Panc1 (cell line): ENCODE results near the gene GJD4. TPM values are rescaled to one million over a fixed set of nuclear protein-coding genes. Genes with fewer than 3 reads are reported as not detected.

Source experiments
- ATAC-seq: fragments of 200-7000 bp; cut with Tn5 transposase; 2 replicates; pipeline ENCODE4 v1.9.1; 2020; ENCODE audit warnings: mild to moderate bottlenecking, moderate library complexity
- BruUV-seq: library from RNA; stranded (reverse); fragments of 400-500 nt; replicated peaks from 2 replicates; lab custom pipeline; 2021; lab: Mats Ljungman, UMichigan
- CTCF ChIA-PET: fragments of 300-600 bp; sonication (Branson Sonifier 250); formaldehyde crosslinking; loops from one replicate; lab custom pipeline; 2022; ENCODE audit warnings: antibody characterized with exemption; lab: Charles Lee
- POLR2A ChIA-PET: fragments of 300-600 bp; sonication (Branson Sonifier 250); formaldehyde crosslinking; loops from one replicate; lab custom pipeline; 2022; ENCODE audit warnings: antibody characterized with exemption; lab: Charles Lee
- DNase-seq: peaks from one replicate; pipeline ENCODE4 v3.0.0-alpha.2; 2010; ENCODE audit warnings: low read depth, low spot score
- H3K27ac ChIP-seq: 2 replicates; pipeline ENCODE4 v1.5.1; 2011; ENCODE audit warnings: mild to moderate bottlenecking, low read length, inconsistent platforms
- H3K27me3 ChIP-seq: fragments of 200-500 bp; sonication (Bioruptor generic); 2 replicates; pipeline ENCODE4 v1.6.0; 2014; ENCODE audit warnings: low read length, inconsistent platforms; ENCODE audit not compliant: control insufficient read depth, insufficient read depth
- H3K36me3 ChIP-seq: fragments of 200-500 bp; sonication (Bioruptor generic); 2 replicates; pipeline ENCODE4 v1.5.1; 2014; ENCODE audit warnings: inconsistent platforms, mild to moderate bottlenecking, low read length, moderate library complexity; ENCODE audit not compliant: control insufficient read depth, insufficient read depth
- H3K4me1 ChIP-seq: 2 replicates; pipeline ENCODE4 v1.5.1; 2011; ENCODE audit warnings: inconsistent platforms, mild to moderate bottlenecking, low read length, moderate library complexity; ENCODE audit not compliant: control insufficient read depth, insufficient read depth
- H3K4me3 ChIP-seq, 2 experiments: 2 replicates each; pipeline ENCODE4 v1.5.1; 2011 to 2012; ENCODE audit warnings: low read depth in 2 of 2, low read length in 2 of 2, mild to moderate bottlenecking in 2 of 2, inconsistent platforms in 1 of 2, moderate library complexity in 1 of 2
- H3K9me3 ChIP-seq: fragments of 200-500 bp; sonication (Bioruptor generic); 2 replicates; pipeline ENCODE4 v1.5.1; 2014; ENCODE audit warnings: low read depth, mild to moderate bottlenecking, inconsistent platforms, low read length, moderate library complexity; ENCODE audit not compliant: control insufficient read depth, insufficient read depth
- CTCF ChIP-seq: fragments of 450-650 bp; IDR thresholded peaks from 2 replicates; pipeline ENCODE4 v1.5.1; 2017; ENCODE audit warnings: mild to moderate bottlenecking
- POLR2AphosphoS5 ChIP-seq: IDR thresholded peaks from 2 replicates; pipeline ENCODE4 v1.6.1; 2012; ENCODE audit warnings: mild to moderate bottlenecking, low read depth, low read length, moderate library complexity
- REST ChIP-seq, 2 experiments: IDR thresholded peaks; 2 replicates each; pipeline ENCODE4 v1.6.1; 2011 to 2012; ENCODE audit warnings: low read depth in 2 of 2, control low read depth in 1 of 2, low read length in 1 of 2, mild to moderate bottlenecking in 1 of 2, moderate library complexity in 1 of 2; ENCODE audit not compliant: insufficient read depth in 1 of 2
- SIN3A ChIP-seq: IDR thresholded peaks from 2 replicates; pipeline ENCODE4 v1.6.1; 2012; ENCODE audit warnings: low read depth, mild to moderate bottlenecking, low read length, moderate library complexity, borderline replicate concordance; ENCODE audit not compliant: insufficient read depth
- TCF7L2 ChIP-seq: IDR thresholded peaks from 2 replicates; pipeline ENCODE4 v1.6.1; 2011; ENCODE audit warnings: mild to moderate bottlenecking, low read depth, low read length, inconsistent platforms
- in situ Hi-C: cut with HindIII; loops from 2 replicates; pipeline ENCODE4 v1.10.0; 2016; ENCODE audit warnings: low sequenced_read_pairs, low pct_unique_long_range_greater_than_20kb
- intact Hi-C: fragments of 100-400 bp; cut with micrococcal nuclease; formaldehyde crosslinking; loops from one replicate; pipeline ENCODE4 v1.10.0; 2022; ENCODE audit not compliant: unreplicated experiment
- total RNA-seq: library from RNA; stranded (reverse); gene quantifications from one replicate; pipeline ENCODE4 v1.2.1, GENCODE V29; 2021; ENCODE audit not compliant: unreplicated experiment

The GJD4 gene
- total RNA-seq, 1 experiment from 2014 or later = not detected

GRCh38 chr10:35639021-35639727 lies 34.0 kb downstream of the GJD4 start:
- Histone ChIP-seq H3K36me3 (no peaks in the 10 kb centered on the region), H3K4me3 (no peak overlapping the region; a peak in 1 of 4 replicates), H3K27me3 (no peaks in the 10 kb centered on the region; the same call in 1 of the 2 replicates), H3K9me3 (no peaks in the 10 kb centered on the region), H3K4me1 (no peaks in the 10 kb centered on the region), H3K27ac (no peak overlapping the region)
- ATAC-seq = no peak
- intact Hi-C loops (loop anchor here (5.0 kb wide), 1 partner anchor 1243 kb away; no protein-coding TSS in a partner anchor), in situ Hi-C loops (no loop called here)
- no TSS peak for BruUV-seq
- ChIA-PET POLR2A (no interaction called here), CTCF (no interaction called here)
- TF ChIP-seq REST (IDR thresholded peaks at IDR 0.05; ENCODE audit: insufficient read depth in 1 of 2, low read depth in 2 of 2, low read length in 1 of 2) (no peak), SIN3A (no peak), TCF7L2 (no peak), POLR2AphosphoS5 (no peak), CTCF (no peak)
- no peak for DNase-seq

- H3K4me1 ChIP-seq = no peaks in the 10 kb centered on the region
- intact Hi-C loops = loop anchor here (5.0 kb wide), 1 partner anchor 1242 kb away; no protein-coding TSS in a partner anchor
- no peaks in the 10 kb centered on the region for H3K36me3 ChIP-seq
- no peaks in the 10 kb centered on the region for H3K9me3 ChIP-seq
- H3K4me3 ChIP-seq = peak overlapping the region; percentile 34 to 39; a peak in 3 of 4 replicates
- no peak overlapping the region for H3K27ac ChIP-seq
- TF ChIP-seq REST (IDR thresholded peaks at IDR 0.05; ENCODE audit: insufficient read depth in 1 of 2, low read depth in 2 of 2, low read length in 1 of 2) = no peak
- no peak for TF ChIP-seq POLR2AphosphoS5
- no peak for TF ChIP-seq CTCF
- TF ChIP-seq TCF7L2 = no peak
- no peak for TF ChIP-seq SIN3A
- DNase-seq (no peak), ATAC-seq (no peak)
- ChIA-PET POLR2A (no interaction called here), CTCF (no interaction called here)
- H3K27me3 ChIP-seq = peaks cover under 1% of the 10 kb centered on the region; the same call in 1 of the 2 replicates
- no TSS peak for BruUV-seq
- in situ Hi-C loops = no loop called here
These were observed 34.7 kb downstream of the GJD4 start for GRCh38 chr10:35639728-35640401.
